ENCODE data around the gene GDPD2. TPM values are rescaled to one million over a fixed set of nuclear protein-coding genes. Genes with fewer than 3 reads are reported as not detected.

GDPD2 gene
- total and polyA plus RNA-seq, 3 experiments from 2014 or later, result 0.09 TPM; not detected in 2

DNA sequence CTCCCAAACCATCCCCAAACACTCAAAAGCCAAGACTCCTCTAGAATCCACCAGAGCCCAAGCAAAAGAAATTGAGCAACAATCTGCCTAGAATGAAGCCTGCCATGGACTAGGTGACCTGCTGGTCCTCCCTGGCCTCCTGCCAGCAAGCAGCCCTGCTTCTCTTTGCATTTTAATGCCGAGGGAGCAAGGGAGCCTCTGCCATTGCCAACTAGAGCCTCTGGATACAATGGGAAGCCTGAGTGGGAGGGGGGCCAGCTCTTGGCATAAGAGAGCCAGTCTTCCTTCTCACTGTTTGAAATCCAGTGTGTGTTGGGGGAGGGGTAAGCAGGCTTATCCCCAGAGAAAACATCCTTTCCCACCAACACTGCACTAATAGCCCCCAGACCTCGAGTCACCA is 1.5 kb upstream of the GDPD2 start:
- no peak for DNase-seq
- Mint-ChIP-seq H3K4me1 (no peaks in the 10 kb centered on the region), H3K9me3 (no peaks in the 10 kb centered on the region), H3K36me3 (no peaks in the 10 kb centered on the region), H3K27ac (no peak overlapping the region), H3K27me3 (peaks cover 0 to 6% of the 10 kb centered on the region in 2 donors), H3K4me3 (no peak overlapping the region)
- H3K9me3 ChIP-seq (ENCODE audit: low read length), result no peaks in the 10 kb centered on the region
- POLR2A ChIA-PET, result no interaction called here
- CTCF ChIA-PET, result no interaction called here
- no peaks in the 10 kb centered on the region for H3K36me3 ChIP-seq (ENCODE audit: insufficient read depth, low read length)
- H3K27me3 ChIP-seq (ENCODE audit: insufficient read depth, low read length, poor library complexity, severe bottlenecking), result no peaks in the 10 kb centered on the region
- no peaks in the 10 kb centered on the region for H3K4me1 ChIP-seq (ENCODE audit: insufficient read depth, low read length)
- no peak overlapping the region for H3K27ac ChIP-seq (ENCODE audit: low read depth, low read length)
- no peak overlapping the region for H3K4me3 ChIP-seq (ENCODE audit: low read length)

DNA sequence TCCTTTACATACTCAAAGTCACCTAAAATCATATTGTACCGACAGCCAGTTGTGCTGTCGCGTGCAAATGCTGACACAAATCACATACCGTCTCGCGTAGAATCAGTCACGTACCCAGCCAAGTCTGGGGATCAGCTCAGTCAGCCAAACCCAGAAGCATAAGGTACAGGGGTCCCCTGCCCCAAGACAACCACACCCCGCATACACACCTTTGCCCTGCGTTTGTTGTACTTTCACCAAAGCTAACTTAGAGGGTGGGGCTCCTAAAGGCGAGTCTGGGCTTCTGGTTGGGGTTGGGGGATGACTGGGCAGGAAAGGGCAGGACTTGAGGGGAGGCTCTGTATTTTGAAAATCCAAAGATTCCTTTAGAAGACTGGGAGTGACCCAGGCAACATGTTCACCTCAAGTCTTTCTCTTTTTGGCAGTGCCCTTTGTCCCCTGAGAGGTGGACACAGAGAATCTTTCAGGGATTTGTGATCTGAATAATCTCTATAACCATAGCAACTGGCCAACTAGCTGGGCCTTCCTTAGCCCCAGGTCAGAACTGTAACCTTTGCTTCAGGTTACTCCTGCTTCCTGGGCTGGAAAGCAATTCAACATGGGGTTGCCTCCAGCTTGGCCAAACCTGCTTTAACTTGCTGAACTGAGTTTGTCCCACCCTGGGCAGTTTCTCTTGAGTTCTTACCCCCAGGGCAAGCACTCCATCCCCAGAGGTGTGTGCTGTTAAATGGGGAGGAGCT is 992 bp downstream of the GDPD2 start:
- no peaks in the 10 kb centered on the region for H3K27me3 ChIP-seq (ENCODE audit: insufficient read depth, low read length, poor library complexity, severe bottlenecking)
- H3K27ac ChIP-seq (ENCODE audit: low read depth, low read length), result no peak overlapping the region
- Mint-ChIP-seq H3K36me3 (no peaks in the 10 kb centered on the region), H3K9me3 (no peaks in the 10 kb centered on the region), H3K4me3 (no peak overlapping the region), H3K27ac (no peak overlapping the region), H3K27me3 (peaks cover 0 to 2% of the 10 kb centered on the region in 2 donors), H3K4me1 (no peaks in the 10 kb centered on the region)
- H3K36me3 ChIP-seq (ENCODE audit: insufficient read depth, low read length), result no peaks in the 10 kb centered on the region
- POLR2A ChIA-PET, result no interaction called here
- no peaks in the 10 kb centered on the region for H3K4me1 ChIP-seq (ENCODE audit: insufficient read depth, low read length)
- H3K4me3 ChIP-seq (ENCODE audit: low read length), result no peak overlapping the region
- CTCF ChIA-PET, result no interaction called here
- H3K9me3 ChIP-seq (ENCODE audit: low read length), result no peaks in the 10 kb centered on the region
- no peak for DNase-seq

DNA sequence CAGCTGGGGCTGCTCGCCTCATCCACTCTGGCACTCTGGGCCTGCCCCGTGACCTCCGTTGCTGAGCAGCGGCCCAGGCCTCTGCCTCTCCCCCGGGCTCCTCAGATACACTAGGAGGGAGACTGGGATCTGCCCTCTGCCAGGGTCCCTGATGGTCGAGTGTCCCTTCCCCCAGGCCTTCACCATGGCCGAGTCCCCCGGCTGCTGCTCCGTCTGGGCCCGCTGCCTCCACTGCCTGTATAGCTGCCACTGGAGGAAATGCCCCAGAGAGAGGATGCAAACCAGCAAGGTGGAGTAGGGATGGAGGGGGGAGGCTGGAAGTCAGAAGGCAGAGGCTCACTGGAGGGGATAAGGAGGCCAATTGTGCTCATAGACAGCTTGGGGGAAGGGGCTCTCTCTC is 1.7 kb downstream of the GDPD2 start:
- POLR2A ChIA-PET, result no interaction called here
- H3K27ac Mint-ChIP-seq, result no peak overlapping the region
- Histone ChIP-seq H3K4me3 (ENCODE audit: low read length) (no peak overlapping the region), H3K27me3 (ENCODE audit: insufficient read depth, low read length, poor library complexity, severe bottlenecking) (no peaks in the 10 kb centered on the region), H3K4me1 (ENCODE audit: insufficient read depth, low read length) (no peaks in the 10 kb centered on the region), H3K36me3 (ENCODE audit: insufficient read depth, low read length) (no peaks in the 10 kb centered on the region), H3K27ac (ENCODE audit: low read depth, low read length) (no peak overlapping the region), H3K9me3 (ENCODE audit: low read length) (no peaks in the 10 kb centered on the region)
- CTCF ChIA-PET, result no interaction called here
- DNase-seq, result no peak
- H3K4me1 Mint-ChIP-seq, result no peaks in the 10 kb centered on the region
- no peaks in the 10 kb centered on the region for H3K36me3 Mint-ChIP-seq
- no peak overlapping the region for H3K4me3 Mint-ChIP-seq
- peaks cover 0 to 2% of the 10 kb centered on the region in 2 donors for H3K27me3 Mint-ChIP-seq
- H3K9me3 Mint-ChIP-seq, result no peaks in the 10 kb centered on the region

DNA sequence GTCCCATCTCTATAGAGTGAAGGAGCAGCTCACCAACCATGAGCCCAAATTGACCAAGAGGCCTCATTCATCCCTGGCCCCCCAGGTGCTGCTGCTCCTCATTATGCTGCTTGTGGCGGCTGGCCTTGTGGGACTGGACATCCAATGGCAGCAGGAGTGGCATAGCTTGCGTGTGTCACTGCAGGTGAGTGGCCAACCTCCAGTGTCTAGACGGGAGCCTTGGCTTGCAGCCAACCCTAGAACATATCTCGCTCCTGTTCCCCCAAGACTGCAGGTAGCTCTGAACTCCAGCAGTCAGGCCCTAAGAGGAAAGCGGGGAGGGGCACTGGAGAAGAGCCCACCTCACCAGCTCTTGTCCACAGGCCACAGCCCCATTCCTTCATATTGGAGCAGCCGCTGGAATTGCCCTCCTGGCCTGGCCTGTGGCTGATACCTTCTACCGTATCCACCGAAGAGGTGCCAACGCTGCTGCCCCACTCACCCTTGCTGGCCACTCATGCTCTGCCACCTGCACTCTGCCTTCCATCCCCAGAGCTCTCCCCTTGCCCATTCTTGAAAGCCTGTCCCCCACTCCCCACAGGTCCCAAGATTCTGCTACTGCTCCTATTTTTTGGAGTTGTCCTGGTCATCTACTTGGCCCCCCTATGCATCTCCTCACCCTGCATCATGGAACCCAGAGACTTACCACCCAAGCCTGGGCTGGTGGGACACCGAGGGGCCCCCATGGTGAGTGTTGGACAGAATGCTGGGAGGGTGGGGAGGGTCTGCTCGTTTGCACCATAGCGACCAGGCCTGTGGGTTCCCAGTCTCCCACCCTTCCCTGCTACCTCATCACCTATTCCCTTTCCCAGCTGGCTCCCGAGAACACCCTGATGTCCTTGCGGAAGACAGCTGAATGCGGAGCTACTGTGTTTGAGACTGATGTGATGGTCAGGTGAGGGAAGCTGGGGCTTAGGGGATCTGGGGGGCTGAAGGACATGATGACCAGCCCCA is 3.5 kb downstream of the GDPD2 start:
- no peaks in the 10 kb centered on the region for H3K4me1 Mint-ChIP-seq
- POLR2A ChIA-PET, result no interaction called here
- Histone ChIP-seq H3K9me3 (ENCODE audit: low read length) (no peaks in the 10 kb centered on the region), H3K4me3 (ENCODE audit: low read length) (no peak overlapping the region), H3K27ac (ENCODE audit: low read depth, low read length) (no peak overlapping the region), H3K27me3 (ENCODE audit: insufficient read depth, low read length, poor library complexity, severe bottlenecking) (no peaks in the 10 kb centered on the region), H3K36me3 (ENCODE audit: insufficient read depth, low read length) (no peaks in the 10 kb centered on the region), H3K4me1 (ENCODE audit: insufficient read depth, low read length) (no peaks in the 10 kb centered on the region)
- no peak overlapping the region for H3K27ac Mint-ChIP-seq
- H3K36me3 Mint-ChIP-seq, result no peaks in the 10 kb centered on the region
- no peak overlapping the region for H3K4me3 Mint-ChIP-seq
- H3K27me3 Mint-ChIP-seq, result peaks cover 0 to 3% of the 10 kb centered on the region in 2 donors
- DNase-seq, result no peak
- CTCF ChIA-PET, result no interaction called here
- H3K9me3 Mint-ChIP-seq, result no peaks in the 10 kb centered on the region

DNA sequence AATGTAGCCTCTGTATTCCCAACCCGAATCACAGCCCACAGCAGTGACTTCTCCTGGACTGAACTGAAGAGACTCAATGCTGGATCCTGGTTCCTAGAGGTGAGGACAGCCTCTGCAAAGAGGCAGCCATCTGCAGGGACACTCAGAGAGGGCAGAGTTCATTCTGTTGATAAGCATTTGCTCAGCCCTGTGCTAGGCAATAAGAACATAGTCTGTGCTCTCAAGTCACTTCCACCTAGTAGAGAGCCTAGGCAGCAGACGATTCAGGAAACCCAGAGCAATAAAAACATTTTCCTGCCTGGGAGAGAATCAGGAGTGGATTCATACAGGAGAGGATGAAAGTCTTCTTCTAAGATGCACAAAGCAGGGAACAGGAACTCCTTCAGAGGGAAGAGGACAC is 4.3 kb downstream of the GDPD2 start:
- H3K4me3 Mint-ChIP-seq, result no peak overlapping the region
- Histone ChIP-seq H3K4me1 (ENCODE audit: insufficient read depth, low read length) (no peaks in the 10 kb centered on the region), H3K27ac (ENCODE audit: low read depth, low read length) (no peak overlapping the region), H3K36me3 (ENCODE audit: insufficient read depth, low read length) (no peaks in the 10 kb centered on the region), H3K9me3 (ENCODE audit: low read length) (no peaks in the 10 kb centered on the region), H3K4me3 (ENCODE audit: low read length) (no peak overlapping the region), H3K27me3 (ENCODE audit: insufficient read depth, low read length, poor library complexity, severe bottlenecking) (no peaks in the 10 kb centered on the region)
- peaks cover 0 to 3% of the 10 kb centered on the region in 2 donors for H3K27me3 Mint-ChIP-seq
- CTCF ChIA-PET, result no interaction called here
- no peak overlapping the region for H3K27ac Mint-ChIP-seq
- no peaks in the 10 kb centered on the region for H3K4me1 Mint-ChIP-seq
- DNase-seq, result no peak
- POLR2A ChIA-PET, result no interaction called here
- H3K9me3 Mint-ChIP-seq, result no peaks in the 10 kb centered on the region
- no peaks in the 10 kb centered on the region for H3K36me3 Mint-ChIP-seq

DNA sequence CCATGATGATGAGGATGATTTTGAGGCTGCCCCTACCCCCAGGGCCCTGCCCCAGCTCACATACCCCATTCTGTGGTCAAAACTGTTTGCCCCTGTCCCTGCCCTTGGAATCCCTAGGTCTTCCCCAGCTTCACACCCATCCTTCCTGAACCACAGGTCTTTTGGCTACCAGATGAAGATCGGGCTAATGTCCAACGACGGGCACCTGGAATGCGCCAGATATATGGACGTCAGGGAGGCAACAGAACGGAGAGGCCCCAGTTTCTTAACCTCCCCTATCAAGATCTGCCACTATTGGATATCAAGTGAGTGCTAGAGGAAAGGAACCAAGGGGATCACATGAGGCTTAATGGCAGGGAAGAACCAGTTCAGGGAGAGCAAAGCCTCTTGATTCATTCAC is 6.6 kb downstream of the GDPD2 start:
- peaks cover 3 to 9% (median 7%) of the 10 kb centered on the region in 3 donors for H3K4me1 Mint-ChIP-seq
- no peak overlapping the region for H3K27ac Mint-ChIP-seq
- DNase-seq, result no peak
- H3K27me3 Mint-ChIP-seq, result peaks cover 0 to 4% of the 10 kb centered on the region in 2 donors
- no peak overlapping the region for H3K27ac ChIP-seq (ENCODE audit: low read depth, low read length)
- ChIA-PET POLR2A (no interaction called here), CTCF (no interaction called here)
- peaks cover 0 to 5% (median 0%) of the 10 kb centered on the region in 3 donors for H3K36me3 Mint-ChIP-seq
- no peak overlapping the region for H3K4me3 ChIP-seq (ENCODE audit: low read length)
- no peaks in the 10 kb centered on the region for H3K9me3 Mint-ChIP-seq
- H3K4me3 Mint-ChIP-seq, result no peak overlapping the region
- no peaks in the 10 kb centered on the region for H3K9me3 ChIP-seq (ENCODE audit: low read length)
- no peaks in the 10 kb centered on the region for H3K27me3 ChIP-seq (ENCODE audit: insufficient read depth, low read length, poor library complexity, severe bottlenecking)
- H3K36me3 ChIP-seq (ENCODE audit: insufficient read depth, low read length), result no peaks in the 10 kb centered on the region
- H3K4me1 ChIP-seq (ENCODE audit: insufficient read depth, low read length), result peaks cover under 1% of the 10 kb centered on the region

DNA sequence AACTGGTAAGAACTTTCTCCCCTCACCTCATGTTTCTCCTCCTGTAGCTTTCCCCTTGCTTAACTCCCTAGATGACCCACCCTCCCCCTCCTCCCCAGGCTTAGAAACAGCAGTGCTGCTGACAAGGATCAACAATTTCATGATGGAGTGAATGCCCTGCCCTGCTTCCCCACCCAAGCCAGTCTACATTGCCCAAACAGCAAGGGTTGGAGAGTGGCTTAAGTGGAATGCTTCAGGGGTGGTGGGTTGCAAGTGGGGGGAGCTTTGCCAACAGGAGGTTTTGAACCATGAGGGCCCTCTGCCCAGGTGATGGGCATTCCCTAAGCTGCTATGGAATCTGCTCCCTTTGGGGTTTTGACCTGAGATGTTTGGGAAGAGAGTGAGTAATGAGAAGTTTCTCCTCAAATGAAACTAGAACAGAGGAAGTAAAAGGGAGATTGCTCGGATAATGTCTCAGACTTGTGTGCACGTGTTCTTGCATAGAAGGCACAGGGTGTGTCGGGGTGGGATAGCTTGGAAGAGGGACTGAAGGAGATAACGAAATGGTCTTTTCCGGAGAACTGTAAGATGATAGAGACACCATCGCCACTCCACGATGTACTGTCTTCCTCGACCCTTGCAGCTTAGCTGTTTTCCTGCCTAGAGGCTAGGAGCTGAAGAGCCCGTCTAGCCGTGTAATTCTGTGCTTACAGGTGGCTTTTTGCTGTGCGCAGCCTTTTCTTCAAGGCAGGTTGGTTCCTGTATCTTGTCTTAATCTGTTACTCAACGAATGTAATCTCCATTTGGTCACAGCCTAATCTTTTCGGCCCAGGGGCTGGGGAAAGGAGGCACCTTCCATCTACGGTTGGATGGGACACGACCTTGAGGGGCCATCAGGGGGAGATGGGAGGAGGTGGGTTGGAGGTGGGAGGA is 10.1 kb downstream of the GDPD2 start:
- H3K27me3 Mint-ChIP-seq, result peaks cover 0 to 7% of the 10 kb centered on the region in 2 donors
- POLR2A ChIA-PET, result interaction anchor here (0.5 to 1.2 kb wide), 2 partner anchors 34 to 93 kb away, joined by 3 read pairs; no protein-coding TSS in a partner anchor
- peak overlapping the region; percentile 70 for H3K4me3 ChIP-seq (ENCODE audit: low read length)

More for the DNA sequence above, 10.1 kb downstream of the GDPD2 start:
- CTCF ChIA-PET, result interaction anchor here (0.7 to 3.7 kb wide), 12 partner anchors 9 to 300 kb away, joined by 3 to 26 read pairs (median 4); partner anchors contain the start of genes DLG3 and IGBP1
- H3K36me3 Mint-ChIP-seq, result peaks cover 0 to 5% (median 0%) of the 10 kb centered on the region in 3 donors
- Histone ChIP-seq H3K4me1 (ENCODE audit: insufficient read depth, low read length) (peaks cover 4% of the 10 kb centered on the region), H3K9me3 (ENCODE audit: low read length) (no peaks in the 10 kb centered on the region), H3K27ac (ENCODE audit: low read depth, low read length) (peak overlapping the region; percentile 79), H3K36me3 (ENCODE audit: insufficient read depth, low read length) (no peaks in the 10 kb centered on the region), H3K27me3 (ENCODE audit: insufficient read depth, low read length, poor library complexity, severe bottlenecking) (no peaks in the 10 kb centered on the region)
- no peak for DNase-seq
- H3K4me3 Mint-ChIP-seq, result peak overlapping the region; percentile 90 to 99 (median 92)
- H3K27ac Mint-ChIP-seq, result peak overlapping the region; percentile 88 to 97 (median 96)
- H3K4me1 Mint-ChIP-seq, result peaks cover 7 to 26% (median 8%) of the 10 kb centered on the region in 3 donors
- no peaks in the 10 kb centered on the region for H3K9me3 Mint-ChIP-seq

Measured in CD8-positive, alpha-beta memory T cell (primary cell).